ENCODE measurements around the gene ITSN1.

ITSN1 gene

GRCh38 chr21:33931799-33932390 is 289.6 kb downstream of the ITSN1 start:
- Histone ChIP-seq H3K27ac (no peak overlapping the region), H3K36me3 (replicated peaks) (no peaks in the 10 kb centered on the region), H3K4me3 (ENCODE audit: low read depth, low read length) (peak overlapping the region; percentile 20), H3K27me3 (replicated peaks) (no peaks in the 10 kb centered on the region)
- DNase-seq, result no peak
- in situ Hi-C loops (cut with HindIII; ENCODE audit: low pct_ligation_motif_present, low sequenced_read_pairs), result no loop called here
- TF ChIP-seq CTCF (IDR thresholded peaks at IDR 0.05; ENCODE audit: low read depth, low read length, missing control alignments), result no peak

DNA sequence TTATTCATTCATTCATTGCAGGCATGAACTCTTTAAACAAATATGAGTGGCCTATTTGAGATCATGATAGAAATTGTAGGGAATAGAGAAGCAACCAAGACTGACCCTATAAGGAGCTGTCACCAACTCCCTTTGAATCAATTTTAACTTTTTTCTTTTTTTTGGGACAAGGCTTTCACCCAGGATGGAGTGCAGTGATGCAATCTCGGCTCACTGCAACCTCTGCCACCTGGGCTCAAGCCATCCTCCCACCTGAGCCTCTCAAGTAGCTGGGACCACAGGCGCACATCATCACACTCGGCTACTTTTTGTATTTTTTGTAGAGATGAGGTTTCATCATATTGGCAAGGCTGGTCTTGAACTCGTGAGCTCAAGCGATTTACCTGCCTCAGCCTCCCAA is 290.4 kb downstream of the ITSN1 start:
- no peak for TF ChIP-seq CTCF (IDR thresholded peaks at IDR 0.05; ENCODE audit: low read depth, low read length, missing control alignments)
- Histone ChIP-seq H3K36me3 (replicated peaks) (no peaks in the 10 kb centered on the region), H3K27ac (no peak overlapping the region), H3K27me3 (replicated peaks) (no peaks in the 10 kb centered on the region), H3K4me3 (ENCODE audit: low read depth, low read length) (no peak overlapping the region)
- in situ Hi-C loops (cut with HindIII; ENCODE audit: low pct_ligation_motif_present, low sequenced_read_pairs), result no loop called here
- no peak for DNase-seq

DNA sequence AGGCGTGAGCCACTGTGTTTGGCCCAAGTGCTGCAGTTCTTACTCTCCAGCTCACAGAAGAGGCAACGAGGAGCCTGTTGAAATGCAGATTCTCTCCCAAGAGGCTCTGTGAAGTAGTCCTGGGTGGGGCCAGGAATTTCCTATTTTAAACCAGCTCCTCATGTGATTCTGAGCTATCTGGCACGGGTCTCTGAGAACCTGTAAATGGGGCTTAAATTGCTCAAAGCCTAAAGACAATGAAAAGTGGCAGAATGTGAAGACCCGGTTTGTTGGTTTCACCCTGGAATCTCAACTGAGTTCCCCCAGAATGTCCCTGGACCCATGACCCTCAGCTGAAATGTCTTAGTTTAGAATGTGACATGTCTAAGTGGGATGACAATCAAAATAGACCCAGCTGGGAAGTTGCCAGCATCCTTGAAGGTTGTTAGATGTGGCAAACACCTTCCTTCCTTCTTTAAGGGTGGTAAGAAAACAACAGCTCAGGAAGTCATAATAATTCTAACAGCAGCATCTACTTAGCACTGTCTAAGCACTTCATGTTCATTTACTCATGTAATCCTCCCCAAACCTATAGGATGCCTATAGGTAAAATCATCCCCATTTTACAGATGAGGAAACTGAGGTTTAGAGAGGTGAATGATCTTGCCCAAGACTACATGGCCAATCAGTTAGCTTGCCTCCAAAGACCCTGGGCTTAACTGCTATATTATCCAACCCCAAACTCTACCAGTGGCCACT is 294.2 kb downstream of the ITSN1 start:
- DNase-seq, result no peak
- no peak overlapping the region for H3K4me3 ChIP-seq (ENCODE audit: low read depth, low read length)
- H3K27ac ChIP-seq, result no peak overlapping the region

DNA sequence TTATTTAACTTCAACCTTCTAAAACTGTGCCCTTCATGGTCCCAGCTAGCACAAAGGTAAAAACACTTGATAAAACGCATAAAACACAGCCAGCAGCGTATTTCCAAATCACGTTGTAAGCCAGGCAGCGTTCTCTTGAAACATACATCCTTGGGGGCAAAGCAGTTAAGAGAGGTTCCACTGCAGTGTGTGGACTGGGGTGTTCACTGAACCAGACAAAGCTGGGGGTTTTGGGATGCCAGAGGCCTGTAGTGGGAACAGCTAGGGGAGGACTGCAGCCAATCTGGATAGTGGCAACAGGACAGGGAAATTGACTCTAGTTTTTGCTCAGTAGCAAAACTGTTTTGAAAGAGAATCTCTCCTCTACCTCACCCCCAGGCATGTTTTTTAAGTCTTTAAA is 294.8 kb downstream of the ITSN1 start:
- Histone ChIP-seq H3K36me3 (replicated peaks) (no peaks in the 10 kb centered on the region), H3K27ac (no peak overlapping the region), H3K27me3 (replicated peaks) (no peaks in the 10 kb centered on the region), H3K4me3 (ENCODE audit: low read depth, low read length) (no peak overlapping the region)
- no peak for DNase-seq
- in situ Hi-C loops (cut with HindIII; ENCODE audit: low pct_ligation_motif_present, low sequenced_read_pairs), result no loop called here
- no peak for TF ChIP-seq CTCF (IDR thresholded peaks at IDR 0.05; ENCODE audit: low read depth, low read length, missing control alignments)

More for the DNA sequence above, 294.2 kb downstream of the ITSN1 start:
- H3K36me3 ChIP-seq (replicated peaks), result no peaks in the 10 kb centered on the region
- H3K27me3 ChIP-seq (replicated peaks), result no peaks in the 10 kb centered on the region
- no peak for TF ChIP-seq CTCF (IDR thresholded peaks at IDR 0.05; ENCODE audit: low read depth, low read length, missing control alignments)
- in situ Hi-C loops (cut with HindIII; ENCODE audit: low pct_ligation_motif_present, low sequenced_read_pairs), result no loop called here

GRCh38 chr21:33937931-33938339 is 295.6 kb downstream of the ITSN1 start:
- in situ Hi-C loops (cut with HindIII; ENCODE audit: low pct_ligation_motif_present, low sequenced_read_pairs), result no loop called here
- Histone ChIP-seq H3K27ac (no peak overlapping the region), H3K4me3 (ENCODE audit: low read depth, low read length) (no peak overlapping the region), H3K27me3 (replicated peaks) (no peaks in the 10 kb centered on the region), H3K36me3 (replicated peaks) (no peaks in the 10 kb centered on the region)
- no peak for DNase-seq
- TF ChIP-seq CTCF (IDR thresholded peaks at IDR 0.05; ENCODE audit: low read depth, low read length, missing control alignments), result no peak
